ENCODE measurements around the gene ITGA1. TPM values are rescaled to one million over a fixed set of nuclear protein-coding genes. Genes with fewer than 3 reads are reported as not detected.

ITGA1 gene
- total RNA-seq, 4 donors from 2014 or later, result 29.7 to 126 (median 47.1) TPM

DNA sequence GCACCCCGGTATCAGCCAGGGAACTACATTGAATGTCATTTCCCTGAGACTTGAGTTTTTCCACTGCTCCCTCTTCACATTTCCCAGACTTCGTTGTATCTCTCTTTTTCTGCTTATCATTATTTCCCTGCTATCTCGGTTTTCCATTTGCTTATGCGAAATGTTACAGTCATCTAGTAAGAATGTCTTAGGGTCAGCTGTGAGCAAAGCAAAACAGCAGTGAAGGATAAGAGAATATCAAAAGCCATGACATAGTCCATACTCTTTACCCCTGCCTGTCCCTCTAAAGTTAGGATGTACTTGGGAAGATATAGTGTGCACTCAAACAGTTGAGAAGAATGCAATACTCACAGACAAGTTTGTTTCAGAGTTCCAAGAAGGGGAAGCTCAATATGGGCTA is 88.7 kb downstream of the ITGA1 start:
- TF ChIP-seq, protein P1, sequence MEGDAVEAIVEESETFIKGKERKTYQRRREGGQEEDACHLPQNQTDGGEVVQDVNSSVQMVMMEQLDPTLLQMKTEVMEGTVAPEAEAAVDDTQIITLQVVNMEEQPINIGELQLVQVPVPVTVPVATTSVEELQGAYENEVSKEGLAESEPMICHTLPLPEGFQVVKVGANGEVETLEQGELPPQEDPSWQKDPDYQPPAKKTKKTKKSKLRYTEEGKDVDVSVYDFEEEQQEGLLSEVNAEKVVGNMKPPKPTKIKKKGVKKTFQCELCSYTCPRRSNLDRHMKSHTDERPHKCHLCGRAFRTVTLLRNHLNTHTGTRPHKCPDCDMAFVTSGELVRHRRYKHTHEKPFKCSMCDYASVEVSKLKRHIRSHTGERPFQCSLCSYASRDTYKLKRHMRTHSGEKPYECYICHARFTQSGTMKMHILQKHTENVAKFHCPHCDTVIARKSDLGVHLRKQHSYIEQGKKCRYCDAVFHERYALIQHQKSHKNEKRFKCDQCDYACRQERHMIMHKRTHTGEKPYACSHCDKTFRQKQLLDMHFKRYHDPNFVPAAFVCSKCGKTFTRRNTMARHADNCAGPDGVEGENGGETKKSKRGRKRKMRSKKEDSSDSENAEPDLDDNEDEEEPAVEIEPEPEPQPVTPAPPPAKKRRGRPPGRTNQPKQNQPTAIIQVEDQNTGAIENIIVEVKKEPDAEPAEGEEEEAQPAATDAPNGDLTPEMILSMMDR (IDR thresholded peaks at IDR 0.05; ENCODE audit: low read depth), result no peak

DNA sequence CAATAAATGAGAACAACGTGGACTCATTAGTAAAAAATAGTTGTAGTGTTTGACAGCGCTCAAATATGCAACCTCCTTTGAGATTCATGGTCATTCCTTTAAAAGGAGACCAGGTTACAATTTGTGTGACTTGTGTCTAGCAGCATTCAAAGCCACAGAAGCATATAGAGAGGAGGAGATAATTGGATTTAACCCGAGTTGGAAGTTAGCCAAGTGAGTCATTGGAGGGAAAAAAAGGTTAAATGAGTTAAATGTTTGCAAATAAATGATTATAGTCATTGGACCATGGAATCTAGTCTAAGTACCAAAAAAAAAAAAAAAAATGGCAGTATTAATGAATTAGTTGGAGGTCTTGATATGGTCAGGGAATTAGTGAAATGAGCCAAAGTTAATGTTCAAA is 90.9 kb downstream of the ITGA1 start:
- TF ChIP-seq, protein P1 (IDR thresholded peaks at IDR 0.05; ENCODE audit: low read depth), result no peak

DNA sequence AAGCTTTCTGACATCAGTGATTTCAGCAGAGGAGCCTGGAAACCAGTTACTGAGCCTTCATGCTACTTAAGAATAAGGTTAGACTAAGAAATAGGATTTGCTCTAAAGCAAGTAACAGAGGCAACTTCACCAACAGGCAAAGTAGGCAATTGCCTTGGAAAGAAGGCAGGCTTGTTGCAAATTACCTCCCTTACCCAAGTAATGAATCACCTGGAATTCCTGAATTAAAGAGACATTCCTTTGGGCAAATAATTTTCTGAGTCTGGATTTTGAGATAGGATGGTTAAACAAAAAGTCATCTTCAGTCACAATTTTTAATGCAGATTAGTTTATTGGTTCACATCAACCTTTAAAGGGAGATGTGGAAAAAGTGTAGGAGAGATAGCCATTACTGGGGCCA is 92.8 kb downstream of the ITGA1 start:
- TF ChIP-seq, protein P1 (IDR thresholded peaks at IDR 0.05; ENCODE audit: low read depth), result no peak

DNA sequence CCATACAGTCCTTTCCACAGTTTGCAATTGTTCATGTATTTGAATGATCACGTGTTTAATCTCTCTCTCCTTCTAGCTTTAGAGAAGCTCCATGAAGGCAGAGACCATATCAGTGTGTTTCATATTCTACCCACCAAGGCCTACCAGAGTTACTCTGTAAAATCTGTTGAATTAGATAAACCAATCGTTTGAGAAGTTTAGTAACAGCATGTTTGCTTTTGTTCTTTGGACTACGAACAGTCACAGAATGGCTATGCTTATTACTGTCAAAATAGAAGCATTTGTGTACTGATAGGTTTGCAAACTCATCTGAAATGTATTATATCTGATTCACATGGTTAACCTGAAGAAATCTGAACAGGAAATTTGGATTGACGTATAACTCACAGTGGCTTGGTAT is 93.8 kb downstream of the ITGA1 start:
- TF ChIP-seq, protein P1 (IDR thresholded peaks at IDR 0.05; ENCODE audit: low read depth), result no peak

DNA sequence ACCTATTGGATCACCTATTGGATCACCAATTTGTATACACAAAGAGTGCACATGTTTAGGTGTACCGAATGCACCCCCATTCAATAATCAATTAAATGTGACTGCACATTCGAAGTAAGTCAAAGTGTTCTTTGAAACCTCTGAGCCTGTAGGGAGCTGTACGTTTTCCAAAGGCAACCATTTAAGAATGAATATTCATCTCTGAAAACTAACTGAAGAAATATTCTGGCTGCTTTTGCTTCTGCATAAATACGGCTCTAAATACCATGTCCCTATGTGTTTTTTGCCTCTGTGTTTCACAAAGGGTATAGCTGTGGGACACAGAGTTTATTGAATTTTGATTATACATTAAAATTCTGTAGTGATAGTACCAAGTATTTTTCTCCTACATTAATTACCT is 95.4 kb downstream of the ITGA1 start:
- TF ChIP-seq, protein P1 (IDR thresholded peaks at IDR 0.05; ENCODE audit: low read depth), result no peak

DNA sequence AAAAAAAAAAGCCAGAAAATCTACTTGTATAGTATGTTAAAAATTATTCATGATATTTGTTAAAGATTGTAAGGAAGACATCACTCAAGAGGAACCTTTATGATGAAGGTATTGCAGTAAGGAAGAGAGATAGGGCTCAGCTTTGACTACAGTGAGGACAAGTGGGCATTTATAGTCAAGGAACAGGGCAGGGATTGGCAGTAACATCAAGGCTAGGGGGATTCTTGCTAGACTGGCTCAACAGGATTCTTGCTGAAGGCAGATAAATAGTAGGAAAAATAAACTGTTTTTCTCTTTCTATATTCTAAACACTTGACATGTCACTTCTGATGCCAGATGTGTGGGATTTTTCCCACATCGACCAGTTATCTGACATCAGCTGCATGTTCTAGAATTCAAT is 96.7 kb downstream of the ITGA1 start:
- TF ChIP-seq, protein P1 (IDR thresholded peaks at IDR 0.05; ENCODE audit: low read depth), result no peak

DNA sequence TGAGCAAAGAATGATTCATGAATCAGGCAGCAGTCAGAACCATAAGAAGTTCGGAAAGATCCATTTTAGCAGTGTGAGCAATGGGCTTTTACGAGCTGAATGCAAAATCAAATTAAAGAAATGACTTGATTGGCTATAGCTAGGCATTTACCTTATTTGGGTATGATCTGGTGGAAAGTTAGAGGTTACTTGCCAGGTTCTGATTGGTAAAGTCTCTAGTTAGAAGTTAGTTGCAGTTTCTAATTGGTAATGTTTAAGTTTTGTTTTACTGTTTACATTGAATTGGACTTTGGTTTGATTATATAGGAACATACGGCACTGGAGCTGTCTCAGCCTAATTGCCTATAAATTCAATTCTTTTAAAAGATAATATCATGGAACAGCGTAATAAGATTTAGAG is 97.9 kb downstream of the ITGA1 start:
- TF ChIP-seq, protein P1 (IDR thresholded peaks at IDR 0.05; ENCODE audit: low read depth), result no peak
